Astrocyte of the cerebellum (primary cell): Measurements from ENCODE around the gene RNASEH2A.
A peak's percentile ranks its signal among the peaks of the same experiment; 100 is the strongest.

Experiments used
- DNase-seq: peaks from one replicate; pipeline ENCODE4 v3.0.0-alpha.2; 2011; ENCODE audit warnings: low read depth
- H3K4me3 ChIP-seq: 2 replicates; pipeline ENCODE4 v1.5.1; 2011; ENCODE audit warnings: mild to moderate bottlenecking, low read depth, low read length, moderate library complexity
- in situ Hi-C: cut with HindIII; loops from 2 replicates; pipeline ENCODE4 v1.10.0; 2017; ENCODE audit warnings: low sequenced_read_pairs
- TF ChIP-seq, protein P1 (sequence below): IDR thresholded peaks from 2 replicates; pipeline ENCODE4 v1.5.1; 2012; ENCODE audit warnings: low read length, low read depth, moderate library complexity, mild to moderate bottlenecking; ENCODE audit errors: missing control alignments

The RNASEH2A gene

DNA sequence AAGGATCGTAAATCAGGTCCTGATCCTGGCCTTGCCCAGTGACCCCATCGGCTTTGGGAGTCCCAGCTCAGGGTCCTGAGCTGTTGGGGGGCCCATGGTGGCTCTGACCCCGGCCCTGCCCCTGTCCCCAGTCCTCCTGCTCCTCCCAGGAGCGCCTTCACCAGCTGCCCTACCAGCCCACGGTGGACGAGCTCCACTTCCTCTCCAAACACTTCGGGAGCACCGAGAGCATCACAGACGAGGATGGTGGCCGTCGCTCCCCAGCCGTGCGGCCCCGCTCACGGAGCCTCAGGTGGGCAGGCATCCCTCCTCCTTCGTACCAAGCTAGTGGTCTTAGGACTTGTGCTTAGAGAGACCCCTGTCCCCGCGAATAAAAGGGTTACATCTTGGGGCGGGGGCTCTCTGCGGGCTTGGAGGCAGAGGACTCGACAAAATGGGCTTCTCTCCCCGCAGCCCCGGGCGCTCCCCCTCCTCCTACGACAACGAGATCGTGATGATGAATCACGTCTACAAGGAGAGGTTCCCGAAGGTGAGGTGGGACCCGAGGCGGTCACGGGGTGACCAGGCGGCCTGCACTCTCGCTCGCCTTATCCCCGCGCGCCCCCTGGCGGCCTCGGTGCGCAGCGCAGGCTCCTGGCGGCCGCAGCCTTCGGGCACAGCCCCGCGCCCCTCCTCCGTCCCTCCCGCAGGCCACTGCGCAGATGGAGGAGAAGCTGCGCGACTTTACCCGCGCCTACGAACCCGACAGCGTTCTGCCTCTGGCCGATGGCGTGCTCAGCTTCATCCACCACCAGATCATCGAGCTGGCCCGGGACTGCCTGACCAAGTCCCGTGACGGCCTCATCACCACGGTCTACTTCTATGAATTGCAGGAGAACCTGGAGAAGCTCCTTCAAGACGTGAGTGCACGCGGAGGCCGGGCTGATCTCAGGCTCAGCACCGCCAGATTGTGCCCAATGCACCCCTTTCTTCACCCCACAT, 41.1 kb downstream of the RNASEH2A start:
- no peak overlapping the region for H3K4me3 ChIP-seq
- DNase-seq: peak; percentile 36
- in situ Hi-C loops: loop anchor here (5.0 kb wide), 1 partner anchor 80 kb away; no protein-coding TSS in a partner anchor
- TF ChIP-seq, protein P1, sequence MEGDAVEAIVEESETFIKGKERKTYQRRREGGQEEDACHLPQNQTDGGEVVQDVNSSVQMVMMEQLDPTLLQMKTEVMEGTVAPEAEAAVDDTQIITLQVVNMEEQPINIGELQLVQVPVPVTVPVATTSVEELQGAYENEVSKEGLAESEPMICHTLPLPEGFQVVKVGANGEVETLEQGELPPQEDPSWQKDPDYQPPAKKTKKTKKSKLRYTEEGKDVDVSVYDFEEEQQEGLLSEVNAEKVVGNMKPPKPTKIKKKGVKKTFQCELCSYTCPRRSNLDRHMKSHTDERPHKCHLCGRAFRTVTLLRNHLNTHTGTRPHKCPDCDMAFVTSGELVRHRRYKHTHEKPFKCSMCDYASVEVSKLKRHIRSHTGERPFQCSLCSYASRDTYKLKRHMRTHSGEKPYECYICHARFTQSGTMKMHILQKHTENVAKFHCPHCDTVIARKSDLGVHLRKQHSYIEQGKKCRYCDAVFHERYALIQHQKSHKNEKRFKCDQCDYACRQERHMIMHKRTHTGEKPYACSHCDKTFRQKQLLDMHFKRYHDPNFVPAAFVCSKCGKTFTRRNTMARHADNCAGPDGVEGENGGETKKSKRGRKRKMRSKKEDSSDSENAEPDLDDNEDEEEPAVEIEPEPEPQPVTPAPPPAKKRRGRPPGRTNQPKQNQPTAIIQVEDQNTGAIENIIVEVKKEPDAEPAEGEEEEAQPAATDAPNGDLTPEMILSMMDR: peak; percentile 97

DNA sequence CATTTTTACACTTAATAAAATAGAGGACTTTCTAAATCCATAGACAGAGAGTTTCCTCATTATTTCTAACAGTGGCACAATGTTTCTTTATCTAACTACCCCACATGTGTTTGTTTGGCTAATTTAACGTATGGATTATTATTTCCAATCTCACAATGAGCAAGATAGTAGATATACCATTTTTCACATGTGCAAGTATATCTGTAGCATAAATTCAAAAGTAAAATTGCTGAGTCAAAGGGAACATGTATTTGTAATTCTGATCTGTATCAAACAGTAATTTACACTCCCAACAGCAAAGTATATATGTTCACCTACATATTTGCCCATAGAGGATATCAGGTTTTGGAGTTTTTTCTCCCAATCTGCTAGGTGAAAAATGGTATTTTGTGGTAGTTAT, 50.3 kb downstream of the RNASEH2A start:
- in situ Hi-C loops: no loop called here
- H3K4me3 ChIP-seq: no peak overlapping the region
- TF ChIP-seq, protein P1: no peak
- DNase-seq: no peak

DNA sequence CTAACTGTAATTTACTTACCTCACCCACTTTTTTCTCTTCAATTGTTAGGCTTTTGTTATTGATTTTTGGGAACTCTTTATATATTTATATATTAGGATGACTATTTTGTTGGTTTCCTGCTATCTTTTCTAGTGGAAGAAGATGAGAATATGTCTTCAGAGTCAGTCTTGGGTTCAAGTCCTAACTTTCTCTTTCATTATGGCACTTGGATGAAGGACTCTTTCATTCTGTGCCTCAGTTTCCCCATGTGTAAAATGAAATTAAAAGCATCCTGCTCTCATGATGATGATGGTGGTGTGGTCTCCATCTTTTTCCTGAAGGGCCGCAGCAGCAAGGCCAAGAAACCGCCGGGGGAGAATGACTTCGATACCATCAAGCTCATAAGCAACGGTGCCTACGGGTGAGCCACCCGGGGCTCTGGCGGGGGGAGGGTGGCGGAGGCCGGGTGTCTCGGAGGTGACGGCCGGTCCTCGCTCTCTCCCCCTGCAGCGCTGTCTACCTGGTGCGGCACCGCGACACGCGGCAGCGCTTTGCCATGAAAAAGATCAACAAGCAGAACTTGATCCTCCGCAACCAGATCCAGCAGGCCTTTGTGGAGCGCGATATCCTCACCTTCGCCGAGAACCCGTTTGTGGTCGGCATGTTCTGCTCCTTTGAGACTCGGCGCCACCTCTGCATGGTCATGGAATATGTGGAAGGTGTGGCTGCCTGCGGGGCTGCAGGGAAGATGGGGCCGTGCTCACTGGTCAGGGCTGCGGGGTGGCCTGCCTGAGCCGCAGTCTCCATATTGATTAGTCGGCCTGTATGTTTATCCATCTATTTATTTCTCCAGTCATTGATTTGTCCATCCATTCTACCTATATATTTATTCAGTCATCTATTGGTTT, 51.9 kb downstream of the RNASEH2A start:
- no peak for DNase-seq
- no peak overlapping the region for H3K4me3 ChIP-seq
- TF ChIP-seq, protein P1: no peak
- in situ Hi-C loops: no loop called here

DNA sequence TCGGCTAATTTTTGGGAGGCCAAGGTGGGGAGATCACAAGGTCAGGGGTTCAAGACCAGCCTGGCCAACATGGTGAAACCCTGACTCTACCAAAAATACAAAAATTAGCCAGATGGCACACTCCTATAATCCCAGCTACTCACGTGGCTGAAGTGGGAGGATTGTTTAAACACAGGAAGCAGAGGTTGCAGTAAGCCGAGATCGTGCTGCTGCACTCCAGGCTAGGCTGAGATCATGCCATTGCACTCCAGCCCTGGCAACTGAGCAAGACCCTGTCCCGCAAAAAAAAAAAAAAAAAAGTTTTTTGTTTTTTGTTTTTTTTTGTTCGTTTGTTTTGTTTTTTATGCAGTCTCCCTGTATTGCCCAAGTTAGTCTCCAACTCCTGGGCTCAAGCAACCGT, 53.2 kb downstream of the RNASEH2A start:
- in situ Hi-C loops: no loop called here
- TF ChIP-seq, protein P1: no peak
- no peak overlapping the region for H3K4me3 ChIP-seq
- no peak for DNase-seq
